NCI-H774 (cell line): ENCODE data around the gene SDC3.

Experiments
- DNase-seq: peaks from one replicate; lab custom pipeline; 2025; lab: John Stamatoyannopoulos, UW

Gene SDC3

DNA sequence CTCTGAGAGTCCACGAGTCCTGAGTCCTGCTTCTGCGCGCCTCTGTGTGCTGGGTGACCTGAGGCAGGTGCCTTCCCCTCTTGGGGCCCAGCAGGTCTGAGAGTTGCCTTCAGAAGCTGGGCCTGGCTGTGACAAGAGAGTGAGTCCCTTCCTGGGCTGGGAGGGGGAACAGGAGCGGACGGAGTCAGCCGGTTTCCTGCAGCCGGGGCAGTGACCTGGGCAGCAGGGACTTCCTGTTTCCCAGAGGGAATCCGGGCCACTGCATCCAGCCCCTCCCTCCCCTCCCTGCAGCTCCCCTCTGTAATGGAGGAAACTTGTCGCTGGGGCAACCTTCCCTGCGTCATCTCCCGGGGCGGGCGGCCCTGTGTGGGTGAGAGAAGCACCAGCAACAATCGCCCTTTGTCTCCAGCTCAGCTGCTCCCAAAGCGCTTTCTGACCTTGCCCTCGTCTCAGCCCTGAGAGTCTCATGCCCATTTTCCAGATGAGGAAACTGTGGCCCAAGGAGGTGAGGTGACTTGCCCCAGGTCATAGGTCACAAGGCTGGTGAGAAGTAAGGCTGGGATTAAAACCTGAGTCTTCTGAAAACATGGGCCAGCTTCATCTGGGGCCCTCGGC lies 61.1 kb downstream of the SDC3 start:
- DNase-seq, result peak; percentile 84

DNA sequence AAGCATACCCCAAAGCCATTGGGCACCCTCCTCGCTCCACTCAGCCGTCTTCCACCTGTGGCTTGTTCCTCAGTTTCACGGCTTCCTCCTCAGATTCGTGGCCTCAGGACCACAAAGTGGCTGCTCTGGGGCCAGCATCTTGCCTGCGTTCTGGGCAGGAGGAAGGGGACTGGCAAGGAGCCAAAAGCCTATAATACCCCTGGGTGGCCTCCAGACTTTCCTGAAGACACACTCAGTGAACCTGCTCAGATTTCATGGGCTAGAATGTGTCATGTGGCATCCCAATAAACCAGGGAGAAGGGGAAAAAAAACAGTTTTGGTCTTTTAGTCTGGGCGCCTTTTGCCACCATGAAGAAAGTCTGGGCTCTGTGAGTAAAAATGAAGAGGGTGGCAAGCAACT lies 62.0 kb downstream of the SDC3 start:
- no peak for DNase-seq

DNA sequence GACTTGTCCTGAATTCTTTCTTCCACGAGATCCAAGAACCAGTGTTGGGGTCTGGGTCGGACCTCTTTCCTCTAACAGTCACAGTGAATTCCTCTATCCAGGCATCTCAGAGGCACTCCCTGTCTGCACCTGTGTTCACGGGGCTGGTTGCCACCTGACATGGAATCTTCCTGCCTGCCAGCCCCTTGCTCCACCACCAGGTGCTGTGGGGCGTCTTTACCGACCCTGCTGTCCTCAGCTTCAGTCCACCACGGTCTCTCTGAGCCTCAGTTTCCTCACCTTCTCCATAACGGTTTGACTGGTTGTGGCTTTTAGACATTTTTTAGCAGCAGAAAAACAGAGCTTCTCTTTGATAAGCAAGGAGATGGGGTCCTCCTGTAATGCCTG lies 62.7 kb downstream of the SDC3 start:
- DNase-seq, result no peak

DNA sequence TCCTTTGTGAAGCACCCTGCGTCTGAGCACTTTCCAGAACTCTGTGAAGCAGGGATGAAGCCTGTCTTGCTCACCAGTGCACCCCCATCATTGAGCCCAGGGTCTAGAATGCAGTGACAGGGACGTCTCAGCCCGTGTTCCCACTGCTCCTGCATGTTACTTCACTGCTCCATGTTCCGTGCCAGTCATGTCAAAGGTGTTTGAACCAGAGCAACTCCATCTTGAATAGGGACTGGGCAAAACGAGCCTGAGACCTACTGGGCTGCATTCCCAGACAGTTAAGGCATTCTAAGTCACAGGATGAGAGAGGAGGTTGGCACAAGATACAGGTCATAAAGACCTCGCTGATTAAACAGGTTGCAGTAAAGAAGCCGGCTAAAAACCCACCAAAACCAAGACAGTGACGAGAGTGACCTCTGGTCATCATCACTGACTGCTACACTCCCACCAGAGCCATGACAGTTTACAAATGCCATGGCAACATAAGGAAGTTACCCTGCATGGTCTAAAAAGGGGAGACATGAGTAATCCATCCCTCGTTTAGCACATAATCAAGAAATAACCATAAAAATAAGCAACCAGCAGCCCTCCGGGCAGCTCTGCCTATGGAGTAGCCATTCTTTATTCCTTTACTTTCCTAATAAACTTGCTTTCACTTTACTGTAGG lies 63.2 kb downstream of the SDC3 start:
- DNase-seq, result no peak

DNA sequence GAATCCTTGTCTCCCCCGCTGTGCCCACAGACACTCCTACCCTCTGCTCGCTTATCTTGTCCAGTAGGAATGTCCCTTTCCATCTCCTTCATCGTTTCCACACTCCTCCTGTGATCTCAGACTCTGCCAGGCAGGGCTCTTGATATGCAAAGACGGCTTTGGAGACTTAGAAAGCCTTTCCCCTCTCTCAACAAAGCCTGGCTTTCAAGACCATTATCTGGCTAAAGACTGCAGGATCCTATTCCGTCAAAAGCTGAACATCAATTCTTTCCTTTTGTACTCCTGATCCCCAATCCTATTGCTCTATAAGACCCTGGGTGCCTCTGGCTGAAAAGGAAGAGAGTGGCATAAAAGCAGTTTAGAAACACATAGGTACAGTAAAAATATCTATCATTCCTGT lies 63.9 kb downstream of the SDC3 start:
- no peak for DNase-seq

DNA sequence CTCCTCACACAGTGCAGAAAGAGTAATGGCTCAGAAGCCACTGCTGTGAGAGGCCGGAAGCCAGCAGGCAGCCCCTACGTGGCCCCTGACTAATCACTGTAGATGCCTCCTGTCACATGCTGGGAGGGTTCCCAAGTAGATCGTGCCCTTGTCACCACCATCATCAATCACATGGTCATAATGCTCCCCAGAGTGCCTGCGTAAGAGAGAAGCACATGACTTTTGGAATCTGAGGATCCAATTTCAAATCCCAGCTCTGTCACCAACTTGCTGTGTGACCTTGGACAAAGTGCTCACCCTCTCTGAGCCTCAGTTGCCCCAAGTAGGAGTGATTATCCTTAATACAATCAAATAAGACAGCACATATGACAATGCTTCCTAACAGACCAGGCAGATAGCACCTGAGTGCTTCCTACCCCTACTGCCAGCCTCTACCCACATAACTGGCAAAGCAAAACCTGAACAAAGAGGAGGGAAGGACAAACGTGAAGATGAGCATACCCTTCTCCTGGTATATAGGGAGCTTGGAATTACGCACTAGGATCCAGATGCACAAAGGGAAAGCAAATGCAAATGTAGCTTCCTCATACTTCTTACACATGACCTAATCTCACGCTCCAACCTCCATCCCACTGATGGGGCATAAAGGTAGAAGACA lies 65.7 kb downstream of the SDC3 start:
- DNase-seq, result no peak

DNA sequence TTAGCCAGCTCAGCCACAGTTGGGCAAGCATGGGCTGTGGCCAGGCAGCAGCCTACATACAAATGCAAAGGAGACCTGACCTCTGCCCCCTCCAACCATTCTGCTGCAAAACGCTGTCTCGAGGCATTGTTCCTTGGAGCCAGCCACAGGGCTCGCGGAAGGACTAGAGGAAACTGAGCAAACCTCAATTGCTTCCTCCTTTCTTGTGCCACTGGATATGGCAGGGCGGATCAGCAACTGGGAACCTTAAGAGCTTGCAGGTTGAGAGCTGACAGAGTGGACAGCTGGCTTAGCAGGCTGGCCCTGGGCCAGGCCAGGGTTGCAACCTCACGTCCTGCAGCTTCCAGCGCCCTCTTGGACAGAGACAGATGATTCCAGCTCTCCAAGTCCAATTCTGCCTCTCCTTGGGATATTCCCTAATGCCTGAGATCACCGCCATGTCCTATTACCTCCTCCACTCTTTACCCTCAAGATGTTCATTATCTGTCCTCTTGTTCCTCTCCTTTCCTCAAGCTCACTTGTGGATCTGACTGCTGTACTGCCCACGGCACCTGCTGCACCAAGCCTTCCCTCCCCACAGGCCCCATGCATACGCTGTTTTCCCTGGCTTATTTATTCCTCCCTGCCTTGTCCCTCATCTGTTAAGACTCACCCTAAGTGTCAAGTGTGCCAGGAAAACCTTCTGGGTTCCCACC lies 67.5 kb downstream of the SDC3 start:
- peak; percentile 42 for DNase-seq

DNA sequence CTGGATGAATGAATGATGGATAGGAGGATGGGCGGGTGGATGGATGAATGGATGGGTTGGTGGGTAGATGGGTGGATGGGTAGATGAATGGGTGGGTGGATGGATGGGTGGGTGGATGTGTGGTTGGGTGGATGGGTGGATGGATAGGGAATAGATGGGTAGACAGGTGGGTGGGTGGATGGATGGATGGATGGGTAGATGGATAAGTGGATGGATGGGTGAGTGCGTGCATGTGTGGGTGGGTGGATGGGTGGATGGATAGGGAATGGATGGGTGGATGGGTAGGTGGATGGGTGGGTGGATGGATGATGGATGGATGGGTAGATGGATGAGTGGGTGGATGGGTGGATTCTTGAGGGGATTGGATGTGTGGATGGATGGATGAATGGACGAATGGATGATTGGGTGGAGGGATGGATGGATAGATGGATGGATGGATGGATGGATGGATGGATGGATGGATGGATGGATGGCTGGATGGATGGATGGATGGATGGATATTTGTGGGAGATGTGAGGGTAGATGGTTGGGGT lies 68.7 kb downstream of the SDC3 start:
- no peak for DNase-seq

DNA sequence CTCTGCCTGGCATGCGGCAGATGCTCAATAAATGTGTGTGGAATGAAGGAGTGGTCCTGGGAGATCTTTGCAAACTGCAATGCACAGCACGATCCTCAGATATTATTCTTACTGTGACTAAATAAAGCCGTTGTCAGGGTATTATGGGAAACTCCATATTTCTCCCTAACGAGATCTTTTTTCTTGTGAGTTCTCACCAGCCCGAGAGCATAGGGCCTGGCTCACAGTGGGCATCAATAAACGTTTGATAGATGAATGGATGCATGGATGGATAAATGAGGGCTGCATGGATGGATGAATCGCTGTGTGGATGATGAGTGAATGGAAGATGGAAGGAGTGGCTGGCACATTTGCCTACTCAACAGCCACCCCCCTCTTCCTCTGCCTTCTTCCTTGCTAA lies 69.6 kb downstream of the SDC3 start:
- no peak for DNase-seq

DNA sequence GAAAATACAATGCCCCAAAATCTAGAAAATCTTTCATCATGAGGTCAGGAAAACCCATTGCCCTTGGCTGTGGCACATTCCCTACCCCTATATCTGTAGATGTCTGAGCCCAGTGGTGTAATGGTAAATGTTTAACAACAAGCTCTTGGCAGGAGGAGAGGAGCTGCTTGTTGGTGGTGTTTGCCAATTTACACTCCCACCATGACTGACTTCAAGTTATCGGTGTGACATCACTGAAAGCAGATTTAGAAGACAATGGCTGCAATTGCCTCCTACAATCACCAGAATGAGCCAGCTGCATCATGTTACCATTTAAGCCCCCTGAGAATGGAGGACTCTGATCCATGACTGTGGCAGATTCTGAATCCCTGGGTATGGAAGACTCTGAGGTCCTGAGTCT lies 70.9 kb downstream of the SDC3 start:
- DNase-seq, result no peak

DNA sequence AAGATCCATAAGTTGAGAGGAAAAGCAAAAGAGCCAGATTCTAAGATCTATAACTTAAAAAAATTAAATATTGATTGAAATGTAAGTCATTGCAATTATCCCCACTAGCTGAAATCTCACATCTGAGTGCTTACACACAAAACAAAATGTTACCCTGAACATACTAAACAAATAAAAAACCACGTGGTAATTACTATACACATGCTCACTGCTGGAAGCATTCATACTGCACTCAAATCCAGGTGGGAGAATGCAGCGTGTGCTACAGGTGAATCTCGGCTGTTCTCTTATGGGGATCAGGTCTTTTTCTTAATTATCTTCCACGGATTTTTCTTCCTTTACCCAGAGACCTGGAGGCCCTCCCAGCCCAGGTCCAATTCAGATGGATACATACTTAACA lies 74.3 kb downstream of the SDC3 start:
- peak; percentile 68 for DNase-seq

DNA sequence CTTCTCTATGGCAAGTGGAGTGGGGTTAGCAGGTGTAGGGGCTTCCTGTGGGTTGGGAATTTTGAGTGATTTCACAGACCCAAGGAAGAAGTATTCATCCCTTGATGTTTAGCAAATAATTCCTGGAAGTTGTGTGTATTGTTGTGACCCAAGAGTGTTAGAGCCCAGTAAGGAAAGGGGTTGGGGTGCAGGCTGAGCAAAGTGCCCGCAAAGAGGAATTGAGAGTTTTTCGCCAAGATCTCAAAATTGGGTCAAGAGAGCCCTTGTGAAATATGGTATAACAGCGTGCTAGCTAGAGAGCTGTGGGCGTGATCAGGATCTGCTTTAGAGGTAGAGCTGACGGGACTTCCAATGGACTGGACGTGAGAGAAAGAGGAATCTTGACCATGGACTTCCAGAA lies 78.0 kb downstream of the SDC3 start:
- DNase-seq, result no peak

DNA sequence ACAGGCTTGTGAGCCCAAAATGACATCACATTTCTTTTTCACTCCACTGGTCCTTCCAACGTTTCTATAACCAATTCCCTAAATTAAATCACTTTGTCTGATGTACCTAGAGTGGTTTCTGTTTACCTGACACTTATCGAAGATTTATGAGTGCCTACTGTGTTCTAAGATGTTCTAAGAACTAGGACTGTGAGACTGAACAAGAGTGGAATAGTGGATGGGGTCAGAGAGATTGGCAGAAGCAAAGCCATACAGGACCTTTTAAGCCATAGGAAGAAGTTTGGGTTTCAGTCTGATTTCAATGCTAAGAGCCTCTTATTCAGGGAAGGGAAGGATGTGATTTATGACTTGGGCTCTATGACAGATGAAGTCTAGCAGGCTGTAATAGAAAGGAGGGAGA lies 78.7 kb downstream of the SDC3 start:
- no peak for DNase-seq

DNA sequence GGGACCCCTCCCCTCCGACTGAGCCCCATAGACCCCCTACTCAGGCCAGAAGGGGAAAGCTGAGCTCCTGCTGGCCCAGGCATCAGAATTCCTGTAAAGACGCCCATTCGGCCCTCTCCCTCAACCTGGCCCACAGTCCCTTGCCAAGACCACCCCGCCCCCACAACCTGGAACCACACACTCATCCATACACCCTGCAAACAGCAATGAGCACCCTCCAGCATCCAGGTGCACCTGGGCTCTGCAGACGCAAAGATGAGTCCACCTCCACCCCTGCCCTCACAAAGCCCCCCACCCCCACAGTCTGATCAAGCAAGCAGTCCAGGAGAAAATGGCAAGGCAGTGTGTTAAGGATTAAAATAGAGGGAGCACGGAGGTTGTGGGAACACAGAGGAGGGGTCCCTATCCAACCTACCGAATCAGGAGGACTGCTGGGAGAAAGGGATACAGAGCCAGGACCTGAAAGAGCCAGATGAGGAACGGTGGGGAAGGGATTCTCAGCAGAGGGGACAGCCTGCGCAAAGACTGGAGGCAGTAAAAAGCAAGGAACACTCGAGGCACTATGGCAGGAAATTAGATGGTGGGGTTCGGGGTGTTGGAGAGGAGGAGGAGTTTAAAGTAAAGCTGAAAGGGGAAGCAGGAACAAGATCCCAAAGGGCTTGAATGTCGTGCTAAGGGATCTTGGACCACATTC lies 83.7 kb downstream of the SDC3 start:
- DNase-seq, result no peak

DNA sequence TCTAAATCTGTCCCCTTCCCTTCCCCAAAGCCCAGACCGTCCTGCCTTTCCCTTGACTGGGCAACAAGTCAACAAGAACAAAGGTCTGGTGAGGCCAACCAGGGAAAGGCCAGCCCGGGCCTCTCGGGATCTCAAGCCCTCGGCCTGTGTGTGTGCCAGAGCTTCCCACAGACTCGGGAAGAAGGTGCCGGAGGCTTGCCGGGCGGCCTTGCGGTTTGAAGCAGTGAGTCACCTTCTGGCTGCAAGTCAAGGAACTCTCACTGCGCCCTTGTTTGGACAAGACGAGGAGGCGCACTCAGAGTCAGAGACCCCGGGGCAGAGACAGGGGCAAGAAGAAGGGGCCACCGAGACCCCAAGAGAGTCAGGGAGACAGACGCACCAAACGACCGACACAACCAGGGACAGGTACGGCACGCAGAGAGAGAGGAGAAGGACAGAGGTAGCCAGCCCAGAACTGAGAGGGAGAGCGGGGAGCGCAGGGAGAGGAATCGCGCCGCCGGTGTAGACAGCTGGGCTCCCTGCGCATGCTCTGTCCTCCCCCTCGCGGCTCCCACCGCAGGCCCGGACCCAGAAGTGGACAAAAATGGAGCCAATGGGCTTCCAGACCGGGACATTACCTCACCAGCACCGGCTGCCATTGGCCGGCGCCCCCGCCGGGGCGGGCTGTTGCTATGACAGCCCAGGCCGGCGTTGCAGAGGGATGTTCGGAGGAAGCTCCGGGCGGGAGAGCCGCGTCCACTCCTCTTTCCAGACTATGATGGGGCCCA lies 84.4 kb downstream of the SDC3 start:
- peak; percentile 98 for DNase-seq

DNA sequence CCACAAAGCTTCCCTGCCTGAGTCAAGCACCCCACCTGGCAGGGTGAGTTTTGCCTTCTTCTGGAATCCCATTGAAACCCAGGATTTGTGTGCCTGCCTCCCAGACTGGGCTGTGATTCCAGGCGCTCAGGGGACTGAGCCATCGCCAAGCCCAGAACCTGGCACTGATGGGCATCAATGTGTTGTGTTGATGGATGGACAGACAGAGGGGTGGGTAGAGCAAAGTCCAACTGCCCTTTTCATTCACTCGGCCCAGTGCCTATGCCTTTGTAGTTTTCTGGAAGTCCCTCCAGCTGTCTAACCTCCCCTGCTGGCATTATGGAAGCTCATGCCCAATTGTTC lies 85.0 kb downstream of the SDC3 start:
- no peak for DNase-seq

DNA sequence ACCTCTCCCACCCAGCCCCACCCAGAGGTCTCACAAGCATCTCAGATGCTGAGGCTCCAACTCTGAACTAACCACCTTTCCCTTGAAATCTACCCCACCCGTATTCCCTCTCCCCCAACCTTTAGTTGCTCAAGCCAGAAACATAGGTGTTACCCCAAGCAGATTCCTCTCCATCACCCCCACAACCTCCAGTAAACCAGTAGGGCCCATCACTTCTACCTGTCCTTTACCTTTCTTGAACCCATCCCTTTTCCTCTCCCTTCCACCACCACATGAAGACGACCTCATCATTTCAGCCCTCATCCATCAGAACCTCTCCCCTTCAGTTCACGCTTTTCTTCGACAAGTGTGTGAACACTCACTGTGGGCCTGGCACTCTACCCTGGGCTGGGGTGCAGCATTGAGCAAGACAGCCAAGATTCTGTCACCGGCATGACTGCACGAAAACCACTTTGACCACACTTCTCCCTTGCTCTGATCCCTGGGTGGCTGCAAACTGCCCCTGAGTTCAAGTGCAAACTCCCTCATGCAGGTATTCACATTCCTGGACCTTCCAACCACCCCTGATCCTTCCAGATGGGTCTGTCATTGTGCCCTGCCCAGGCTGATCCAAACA lies 85.5 kb downstream of the SDC3 start:
- DNase-seq, result no peak

DNA sequence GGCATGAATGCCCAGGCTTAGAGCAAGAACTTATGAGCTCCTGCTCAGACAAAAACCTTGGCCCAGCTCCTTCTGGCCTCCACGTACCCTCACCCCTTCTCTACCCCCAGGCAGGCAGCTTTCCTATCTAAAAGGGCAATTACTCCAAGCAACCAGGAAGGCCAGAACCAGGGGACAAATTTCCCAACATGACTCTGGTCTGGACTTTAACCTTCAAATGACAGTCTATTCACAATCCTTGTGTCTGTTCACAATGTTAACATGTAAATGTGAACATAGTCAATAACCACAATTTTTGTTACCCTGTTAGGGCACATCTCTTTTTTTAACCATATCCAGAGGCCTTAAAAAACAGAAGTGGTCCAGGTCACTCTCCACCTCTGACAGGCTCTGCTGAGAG lies 86.6 kb downstream of the SDC3 start:
- DNase-seq, result no peak

DNA sequence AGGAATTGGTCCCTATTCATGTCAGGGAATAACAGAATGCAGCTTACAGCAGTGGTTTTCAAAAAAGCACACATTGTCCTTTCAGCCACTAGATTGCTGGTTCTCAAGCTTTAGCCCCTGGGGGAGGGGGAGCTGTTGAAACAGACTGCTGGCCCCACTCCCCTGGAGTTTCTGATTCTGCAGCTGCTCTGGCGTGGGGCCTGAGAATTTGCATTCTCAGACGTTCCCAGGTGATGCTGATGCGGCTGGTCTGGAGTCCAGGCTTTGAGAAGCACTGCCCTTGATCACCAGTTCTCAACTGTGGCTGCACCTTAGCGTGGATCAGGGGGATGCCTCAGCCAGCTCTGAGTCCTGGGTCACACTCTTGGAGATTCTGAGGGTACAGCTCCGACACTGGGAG lies 88.3 kb downstream of the SDC3 start:
- DNase-seq, result no peak
